A549 (cell line): ENCODE measurements around the gene IPPK. TPM values are rescaled to one million over a fixed set of nuclear protein-coding genes. Genes with fewer than 3 reads are reported as not detected.

Experiments used
- ATAC-seq, 2 experiments: fragments of 200-7000 bp in 1 of 2; fragments of >200 bp in 1 of 2; cut with Nextera tagmentation in 1 of 2; cut with Tn5 transposase in 1 of 2; 3 replicates each; pipeline versions ENCODE4 v1.8.0 to v1.9.1; 2018 to 2020; ENCODE audit warnings: mild to moderate bottlenecking in 1 of 2, moderate library complexity in 1 of 2
- CTCF ChIA-PET: fragments of 300-600 bp; sonication (Branson Sonifier 250); formaldehyde crosslinking; extraction: SDS; loops from one replicate; lab custom pipeline; 2021; ENCODE audit warnings: antibody characterized with exemption, inconsistent platforms; lab: Yijun Ruan, JAX
- POLR2A ChIA-PET: fragments of 350-600 bp; formaldehyde crosslinking; extraction: SDS; loops from one replicate; lab custom pipeline; 2021; ENCODE audit warnings: antibody characterized with exemption, inconsistent platforms; lab: Yijun Ruan, JAX
- DNase-seq, 2 experiments: peaks; one replicate each; pipeline versions ENCODE4 v3.0.0 to v3.0.0-alpha.2; 2011 to 2016; ENCODE audit warnings: low read depth in 1 of 2, low spot score in 1 of 2
- FAIRE-seq: peaks from 2 replicates; lab custom pipeline; 2011; peaks lifted over from hg19 to GRCh38; lab: Jason Lieb, UNC
- H3K27ac ChIP-seq, 2 experiments: fragments of >200 bp; sonication (Bioruptor Twin); formaldehyde crosslinking; 3 replicates each; pipeline ENCODE4 v1.5.1; 2016 to 2017
- H3K4me1 ChIP-seq: fragments of >200 bp; sonication (Bioruptor Twin); formaldehyde crosslinking; 3 replicates; pipeline ENCODE4 v1.6.1; 2016
- H3K4me2 ChIP-seq: fragments of >200 bp; sonication (Bioruptor Twin); formaldehyde crosslinking; 3 replicates; pipeline ENCODE4 v1.6.1; 2016
- H3K4me3 ChIP-seq: fragments of >200 bp; sonication (Bioruptor Twin); formaldehyde crosslinking; 3 replicates; pipeline ENCODE4 v1.5.1; 2016
- H3K9me3 ChIP-seq: fragments of >200 bp; sonication (Bioruptor Twin); formaldehyde crosslinking; 3 replicates; pipeline ENCODE4 v1.6.1; 2016
- ATOH8 ChIP-seq: fragments of 250-450 bp; sonication (Bioruptor Pico); IDR thresholded peaks from 2 replicates; pipeline ENCODE4 v1.5.0; 2020; ENCODE audit warnings: low read depth, mild to moderate bottlenecking, moderate library complexity
- BCL3 ChIP-seq: fragments of >200 bp; sonication (Bioruptor Twin); formaldehyde crosslinking; IDR thresholded peaks from 3 replicates; pipeline ENCODE4 v1.6.1; 2016
- BHLHE40 ChIP-seq: IDR thresholded peaks from 2 replicates; pipeline ENCODE4 v1.6.1; 2012; ENCODE audit warnings: low read depth, low read length, inconsistent platforms
- CBX2 ChIP-seq: fragments of 200-600 bp; sonication (generic); IDR thresholded peaks from 2 replicates; pipeline ENCODE4 v1.6.1; 2016; ENCODE audit warnings: low read depth, mild to moderate bottlenecking, borderline replicate concordance
- CHD2 ChIP-seq: fragments of 150-350 bp; IDR thresholded peaks from 2 replicates; pipeline ENCODE4 v1.6.1; 2014; ENCODE audit warnings: low read length; ENCODE audit not compliant: partially characterized antibody
- CTCF ChIP-seq: fragments of >200 bp; sonication (Bioruptor Twin); formaldehyde crosslinking; IDR thresholded peaks from 3 replicates; pipeline ENCODE4 v1.5.1; 2016
- E2F6 ChIP-seq: IDR thresholded peaks from 2 replicates; pipeline ENCODE4 v1.6.1; 2012; ENCODE audit warnings: low read depth, borderline replicate concordance
- EHF ChIP-seq: fragments of 250-450 bp; sonication (Bioruptor Pico); IDR thresholded peaks from 2 replicates; pipeline ENCODE4 v1.5.0; 2020; ENCODE audit warnings: mild to moderate bottlenecking
- ELK1 ChIP-seq: fragments of 150-350 bp; IDR thresholded peaks from 2 replicates; pipeline ENCODE4 v1.6.1; 2014; ENCODE audit warnings: low read depth, mild to moderate bottlenecking, low read length
- GATA3 ChIP-seq: IDR thresholded peaks from 2 replicates; pipeline ENCODE4 v1.6.1; 2012; ENCODE audit warnings: borderline replicate concordance
- HES2 ChIP-seq: fragments of >200 bp; sonication (Bioruptor Twin); formaldehyde crosslinking; IDR thresholded peaks from 2 replicates; pipeline ENCODE4 v1.6.1; 2016
- HEYL ChIP-seq: fragments of 250-450 bp; sonication (Bioruptor Pico); IDR thresholded peaks from 2 replicates; pipeline ENCODE4 v1.8.0; 2021; ENCODE audit warnings: mild to moderate bottlenecking, moderate library complexity
- JUNB ChIP-seq: fragments of >200 bp; sonication (Bioruptor Twin); formaldehyde crosslinking; IDR thresholded peaks from 2 replicates; pipeline ENCODE4 v1.6.1; 2016
- MAFK ChIP-seq: fragments of 450-650 bp; IDR thresholded peaks from 2 replicates; pipeline ENCODE4 v1.6.1; 2014; ENCODE audit not compliant: partially characterized antibody
- MAX ChIP-seq: IDR thresholded peaks from 2 replicates; pipeline ENCODE4 v1.6.1; 2012
- MAZ ChIP-seq: fragments of 150-350 bp; IDR thresholded peaks from 2 replicates; pipeline ENCODE4 v1.6.1; 2014; ENCODE audit warnings: antibody characterized with exemption, low read depth, low read length, borderline replicate concordance
- NPAS2 ChIP-seq: fragments of 250-450 bp; sonication (Bioruptor Pico); IDR thresholded peaks from 2 replicates; pipeline ENCODE4 v1.8.0; 2022; ENCODE audit warnings: mild to moderate bottlenecking, moderate library complexity, borderline replicate concordance
- NR3C1 ChIP-seq: fragments of >200 bp; sonication (Bioruptor Twin); formaldehyde crosslinking; IDR thresholded peaks from 3 replicates; pipeline ENCODE4 v1.6.1; 2017
- POLR2A ChIP-seq: IDR thresholded peaks from 2 replicates; pipeline ENCODE4 v1.6.1; 2012; ENCODE audit warnings: mild to moderate bottlenecking, low read length
- RAD21 ChIP-seq, 2 experiments: fragments of >200 bp in 1 of 2; sonication (Bioruptor Twin) in 1 of 2; formaldehyde crosslinking in 1 of 2; IDR thresholded peaks in 1 of 2; conservative IDR thresholded peaks in 1 of 2; 2 replicates in 1 of 2; 3 replicates in 1 of 2; pipeline ENCODE4 v1.6.1; 2012 to 2018; ENCODE audit warnings: inconsistent platforms in 1 of 2
- RARB ChIP-seq: fragments of 250-450 bp; sonication (Bioruptor Pico); IDR thresholded peaks from 2 replicates; pipeline ENCODE4 v1.8.0; 2021; ENCODE audit warnings: mild to moderate bottlenecking, moderate library complexity
- RCOR1 ChIP-seq: fragments of 150-350 bp; IDR thresholded peaks from 2 replicates; pipeline ENCODE4 v1.6.1; 2014; ENCODE audit warnings: antibody characterized with exemption, low read length, low read depth
- SMC3 ChIP-seq: fragments of >200 bp; sonication (Bioruptor Twin); formaldehyde crosslinking; IDR thresholded peaks from 3 replicates; pipeline ENCODE4 v1.6.1; 2018; ENCODE audit warnings: inconsistent platforms
- USF2 ChIP-seq: fragments of 450-650 bp; IDR thresholded peaks from 2 replicates; pipeline ENCODE4 v1.6.1; 2014; ENCODE audit warnings: antibody characterized with exemption
- WGBS: methylation state at CpG from one replicate; pipeline ENCODE4 v1.1.6; 2017; ENCODE audit errors: missing lambda C conversion rate; 5-methylcytosine and 5-hydroxymethylcytosine counted together
- polyA plus RNA-seq, 4 experiments: library from polyadenylated mRNA; depleted of rRNA in 3 of 4; stranded (reverse); fragments of >200 nt; fragmentation: RNase III in 1 of 4; extraction: RNeasy Plus Mini Kit Qiagen cat#74134 plus additional on column Dnase treatment in 1 of 4; gene quantifications; 2 replicates in 3 of 4; 3 replicates in 1 of 4; pipeline ENCODE4 v1.2.3, GENCODE V29; 2011 to 2017

Gene IPPK
- polyA plus RNA-seq, 2 of the 4 experiments (the other 2 are of a cell fraction): 12.2 to 20.0 TPM

- no peak overlapping the region for H3K27ac ChIP-seq
- H3K4me3 ChIP-seq: no peak overlapping the region
- no peak for FAIRE-seq
- no peak for ATAC-seq
- no peak for DNase-seq
- no peaks in the 10 kb centered on the region for H3K4me1 ChIP-seq
- 84% methylated on average over 3 of the region's 3 CpGs for WGBS
- POLR2A ChIA-PET: no interaction called here
- H3K9me3 ChIP-seq: no peaks in the 10 kb centered on the region
- CTCF ChIA-PET: interaction anchor here (1.3 kb wide), 1 partner anchor 9 kb away, joined by 3 read pairs; no protein-coding TSS in a partner anchor
- no peak for TF ChIP-seq RCOR1
- TF ChIP-seq EHF (CRISPR knock-in tag): no peak
- no peak for TF ChIP-seq MAZ
- no peak for TF ChIP-seq BHLHE40
- TF ChIP-seq RAD21 (conservative IDR thresholded peaks at IDR 0.05 in 1 of 2, IDR thresholded peaks at IDR 0.05 in 1 of 2): no peak
- no peak for TF ChIP-seq GATA3
- TF ChIP-seq USF2: no peak
- H3K4me2 ChIP-seq: no peak overlapping the region
Measured at GRCh38 chr9:92709954-92710353, 40.0 kb upstream of the IPPK start.

GRCh38 chr9:92709240-92709639 lies 39.3 kb upstream of the IPPK start:
- no peak overlapping the region for H3K27ac ChIP-seq
- H3K4me1 ChIP-seq: no peaks in the 10 kb centered on the region
- ChIA-PET CTCF (interaction anchor here (1.0 to 1.3 kb wide), 3 partner anchors 8 to 20 kb away, joined by 3 to 5 read pairs (median 3); no protein-coding TSS in a partner anchor), POLR2A (no interaction called here)
- no peak overlapping the region for H3K4me3 ChIP-seq
- DNase-seq: no peak
- ATAC-seq: no peak
- no peak for FAIRE-seq
- H3K9me3 ChIP-seq: no peaks in the 10 kb centered on the region
- no peak for TF ChIP-seq JUNB
- no peak for TF ChIP-seq E2F6
- no peak for TF ChIP-seq HEYL (CRISPR knock-in tag)
- no peak for TF ChIP-seq BCL3
- TF ChIP-seq MAFK: peak; percentile 39
- no peak overlapping the region for H3K4me2 ChIP-seq

- H3K27ac ChIP-seq: no peak overlapping the region
- DNase-seq: no peak
- no peak for FAIRE-seq
- ATAC-seq: no peak
- ChIA-PET POLR2A (no interaction called here), CTCF (interaction anchor here (1.1 to 1.9 kb wide), 3 partner anchors 9 to 83 kb away, joined by 4 to 5 read pairs (median 5); no protein-coding TSS in a partner anchor)
- no peak overlapping the region for H3K4me3 ChIP-seq
- no peaks in the 10 kb centered on the region for H3K9me3 ChIP-seq
- no peaks in the 10 kb centered on the region for H3K4me1 ChIP-seq
- TF ChIP-seq ATOH8 (CRISPR knock-in tag): no peak
- TF ChIP-seq EHF (CRISPR knock-in tag): no peak
- no peak for TF ChIP-seq NR3C1
- TF ChIP-seq CTCF: no peak
- TF ChIP-seq CHD2: no peak
- no peak for TF ChIP-seq RARB
- TF ChIP-seq MAFK: no peak
- no peak for TF ChIP-seq USF2
- no peak for TF ChIP-seq GATA3
- no peak for TF ChIP-seq SMC3
- TF ChIP-seq ELK1: no peak
- no peak for TF ChIP-seq CBX2
- no peak for TF ChIP-seq POLR2A
- TF ChIP-seq NPAS2: no peak
- no peak for TF ChIP-seq BCL3
- TF ChIP-seq MAZ: no peak
- TF ChIP-seq MAX: no peak
- TF ChIP-seq HES2: no peak
- no peak for TF ChIP-seq RAD21 (conservative IDR thresholded peaks at IDR 0.05 in 1 of 2, IDR thresholded peaks at IDR 0.05 in 1 of 2)
- no peak overlapping the region for H3K4me2 ChIP-seq
Measured at GRCh38 chr9:92707530-92707929, 37.6 kb upstream of the IPPK start.
